ENCODE measurements around the gene AOC1.

GRCh38 chr7:150855476-150856302 is 3.4 kb downstream of the AOC1 start:
- TF ChIP-seq CTCF (IDR thresholded peaks at IDR 0.05), result no peak
- no peak for TF ChIP-seq POLR2A (IDR thresholded peaks at IDR 0.05)
